Stimulated activated CD8-positive, alpha-beta memory T cell treated with anti-CD3 and anti-CD28 coated beads, Interleukin-15, amount 100 ng/mL, for 1 hour (primary cell): Measurements from ENCODE around the gene PTPRG.
"Not testable (repeated sequence)": the region's sequence is repeated elsewhere in the genome, so short reads cannot be mapped to it uniquely, and the experiment has no call there.

Experiments used
- DNase-seq: peaks from one replicate; pipeline ENCODE4 v3.0.0-alpha.2; 2020; ENCODE audit warnings: low read depth

Gene PTPRG

DNA sequence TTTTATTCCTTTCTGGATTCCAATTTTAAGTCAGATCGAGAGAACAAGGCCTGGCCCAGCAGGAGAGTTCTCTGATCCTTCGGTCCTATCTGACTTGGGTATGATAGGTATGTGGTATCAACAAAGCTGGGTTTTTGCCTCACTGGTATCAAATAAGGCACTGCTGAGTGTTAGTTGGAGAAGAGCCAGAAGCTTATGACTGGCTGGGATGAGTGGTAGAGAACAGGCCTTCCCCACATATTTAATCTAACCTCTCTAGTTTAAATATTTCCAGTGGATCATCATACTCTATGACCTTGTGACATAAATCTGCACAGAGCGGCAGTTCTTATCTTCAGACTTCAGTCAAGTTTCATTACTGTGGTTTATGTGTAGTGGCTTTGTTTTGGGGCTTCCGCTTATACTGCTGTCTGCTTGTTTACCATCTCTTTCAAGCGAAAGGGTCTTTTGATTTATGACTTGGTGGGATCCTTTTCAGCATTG, 164.5 kb downstream of the PTPRG start:
- no peak for DNase-seq

DNA sequence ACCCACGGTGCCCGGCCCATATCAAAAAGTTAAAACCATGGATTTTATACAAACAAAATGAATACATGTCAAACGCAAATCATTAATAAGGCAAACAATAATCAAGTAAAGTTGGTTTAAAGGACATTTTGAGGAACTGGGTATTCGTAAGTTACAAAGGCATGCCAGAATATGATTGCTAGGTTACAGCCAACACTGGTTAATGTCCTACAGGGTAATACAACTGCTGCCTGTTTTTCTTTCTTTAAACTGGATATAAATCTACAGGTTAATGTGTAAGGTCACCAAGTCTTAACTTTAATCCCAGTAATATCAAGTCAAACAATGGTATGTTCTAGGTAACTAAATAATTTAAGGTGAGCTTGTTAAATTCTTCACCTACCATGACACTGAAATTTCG, 166.1 kb downstream of the PTPRG start:
- no peak for DNase-seq

DNA sequence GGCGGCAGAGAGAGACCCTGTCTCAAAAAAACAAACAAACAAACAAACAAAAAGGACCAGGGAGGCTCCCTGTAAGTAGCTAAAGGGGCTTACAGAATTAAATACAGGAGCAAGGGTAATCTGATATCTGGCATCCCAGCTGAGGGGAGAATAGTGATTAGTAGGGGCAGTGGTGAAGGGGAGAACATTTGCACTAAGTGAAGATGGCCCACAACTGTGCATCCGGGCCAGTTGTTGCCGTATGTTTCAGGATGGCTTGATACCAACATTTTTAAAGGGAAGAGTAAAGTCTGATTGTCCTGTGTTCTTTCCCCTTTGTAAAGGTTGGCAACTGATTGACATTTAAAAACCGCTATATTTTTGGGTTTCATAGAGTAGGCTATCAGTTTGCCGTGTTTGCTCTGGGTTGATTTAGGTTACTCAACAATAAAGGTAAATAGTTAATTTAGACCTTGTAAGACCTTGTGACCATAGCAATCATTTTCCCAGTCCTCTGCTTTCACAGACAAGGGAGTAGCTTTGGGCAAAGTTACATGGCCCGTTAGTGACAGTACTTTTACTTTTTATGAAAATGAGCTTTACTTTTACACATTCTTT, 167.8 kb downstream of the PTPRG start:
- DNase-seq, result no peak

DNA sequence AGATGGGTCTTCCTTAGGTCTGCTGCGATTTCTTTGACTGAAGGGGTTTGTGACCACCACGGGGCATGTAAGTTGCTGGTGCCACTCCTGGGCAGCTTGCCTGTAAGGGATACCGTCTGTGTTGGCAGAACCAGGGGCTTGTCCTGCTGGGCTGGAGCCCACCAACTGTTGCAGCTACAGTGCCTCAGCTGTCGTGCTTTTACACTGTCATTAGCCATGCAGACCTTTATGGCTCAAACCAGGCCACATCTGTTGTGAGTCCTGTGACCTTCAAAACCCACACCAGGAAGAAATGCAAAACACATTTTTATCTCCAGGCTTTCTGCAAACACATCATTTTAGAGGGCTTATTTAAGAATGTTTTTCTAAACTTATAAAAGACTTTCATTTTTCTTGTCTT, 168.7 kb downstream of the PTPRG start:
- no peak for DNase-seq

DNA sequence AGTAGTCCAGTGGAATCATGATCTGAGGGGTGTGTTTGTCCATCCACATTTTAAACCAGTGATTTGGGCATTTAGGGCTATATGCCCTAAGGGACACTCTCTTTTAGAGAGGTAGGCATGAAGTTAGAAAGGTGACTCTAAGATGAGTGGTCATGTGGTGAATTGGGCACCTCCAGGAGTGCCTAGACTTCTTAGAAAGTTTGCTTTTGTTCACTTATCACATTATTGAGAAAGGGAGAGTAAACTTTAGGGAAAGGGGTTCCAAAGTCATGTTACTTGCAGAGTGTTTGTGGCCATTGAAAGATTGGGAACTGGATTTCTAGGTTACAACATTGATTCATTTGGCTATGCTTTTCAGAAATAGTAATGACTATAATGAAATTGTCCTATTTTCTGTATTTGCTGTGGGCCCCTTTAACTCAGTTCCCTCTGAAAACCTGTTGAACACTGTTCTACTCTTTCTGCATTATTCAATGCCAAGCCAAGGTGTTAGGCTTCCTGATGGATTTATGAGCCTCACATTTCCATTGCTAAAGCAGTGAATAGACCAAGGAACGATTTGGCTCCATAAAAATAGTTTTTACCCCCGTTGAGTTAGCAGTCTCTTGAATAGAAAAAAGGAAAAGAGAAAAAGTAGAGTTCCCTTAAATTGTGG, 169.3 kb downstream of the PTPRG start:
- DNase-seq, result no peak

DNA sequence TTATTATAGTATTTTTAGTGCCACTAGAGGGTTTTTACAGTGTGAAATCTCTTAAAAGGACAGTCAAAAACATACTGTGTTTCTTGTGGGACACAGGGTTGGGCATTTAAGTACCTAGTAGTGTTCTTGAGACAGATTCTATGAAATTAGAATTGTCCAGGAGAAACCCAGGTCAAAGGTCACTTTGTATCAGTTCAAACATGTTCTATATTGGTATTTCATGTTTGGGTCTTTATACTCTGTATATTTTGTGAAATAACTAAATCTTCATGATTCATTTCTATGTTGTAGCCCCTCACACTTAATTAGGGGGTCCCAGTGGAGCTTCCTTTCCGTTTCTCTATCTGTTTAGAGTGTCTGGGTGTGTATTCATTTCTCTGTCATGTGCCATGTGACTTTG, 171.6 kb downstream of the PTPRG start:
- no peak for DNase-seq

DNA sequence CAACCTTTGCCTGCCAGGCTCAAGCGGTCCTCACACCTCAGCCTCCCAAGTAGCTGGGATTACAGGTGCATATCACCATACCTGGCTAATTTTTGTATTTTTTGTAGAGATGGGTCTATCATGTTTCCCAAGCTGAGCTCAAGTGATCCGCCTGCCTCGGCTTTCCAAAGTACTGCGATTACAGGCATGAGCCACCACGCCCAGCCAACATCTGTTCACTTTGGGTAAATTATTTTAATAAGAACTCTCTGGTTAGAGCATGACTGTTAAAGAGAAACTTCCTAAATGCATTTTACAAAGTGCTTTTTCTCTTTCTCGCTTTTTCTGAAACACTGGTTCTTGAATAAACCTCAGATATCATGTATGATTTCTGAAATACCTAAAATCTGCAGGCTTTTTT, 172.5 kb downstream of the PTPRG start:
- no peak for DNase-seq

DNA sequence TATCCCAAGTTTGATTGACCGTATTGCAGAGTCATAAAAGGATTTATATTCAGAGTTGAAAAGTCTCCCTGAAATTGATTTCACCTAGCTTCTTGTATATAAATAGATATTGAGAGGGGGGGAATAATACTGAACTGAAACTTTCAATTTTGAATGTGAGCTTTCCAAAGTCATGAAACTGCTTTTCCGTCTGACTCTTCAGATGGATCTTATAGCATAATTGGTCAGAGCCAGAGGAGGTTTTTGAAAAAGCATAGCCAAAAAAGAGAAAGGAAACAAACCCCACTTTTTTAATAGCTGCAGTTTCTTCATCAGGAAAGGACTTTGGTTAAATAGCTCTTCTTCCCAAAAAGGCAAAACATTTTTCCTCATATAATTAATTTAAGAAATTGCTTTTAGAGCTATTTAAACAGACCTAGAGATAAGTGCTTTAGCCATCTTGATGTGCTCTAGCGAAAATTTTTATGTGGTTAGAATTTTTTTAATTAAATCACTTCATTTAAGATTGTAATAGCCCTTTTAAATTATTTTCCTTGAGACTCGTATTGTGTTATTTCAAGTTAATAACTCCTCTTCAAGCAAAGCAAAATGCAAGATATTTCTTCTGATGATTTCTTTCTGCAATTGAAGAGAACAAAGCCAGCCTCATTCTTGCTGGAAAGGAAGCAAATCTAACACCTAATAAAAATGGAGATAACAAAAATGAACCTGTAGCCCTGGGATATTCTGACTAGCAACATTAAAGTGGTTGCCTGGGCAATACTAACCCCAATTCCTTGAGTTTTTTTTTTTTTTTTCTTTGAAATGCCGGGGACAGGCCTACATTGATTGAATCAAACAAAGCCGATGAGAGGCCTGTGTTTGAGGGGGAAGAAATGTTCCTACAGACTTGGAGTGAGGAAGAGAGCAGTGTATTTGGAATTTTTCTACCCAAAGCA, 173.6 kb downstream of the PTPRG start:
- DNase-seq, result no peak

DNA sequence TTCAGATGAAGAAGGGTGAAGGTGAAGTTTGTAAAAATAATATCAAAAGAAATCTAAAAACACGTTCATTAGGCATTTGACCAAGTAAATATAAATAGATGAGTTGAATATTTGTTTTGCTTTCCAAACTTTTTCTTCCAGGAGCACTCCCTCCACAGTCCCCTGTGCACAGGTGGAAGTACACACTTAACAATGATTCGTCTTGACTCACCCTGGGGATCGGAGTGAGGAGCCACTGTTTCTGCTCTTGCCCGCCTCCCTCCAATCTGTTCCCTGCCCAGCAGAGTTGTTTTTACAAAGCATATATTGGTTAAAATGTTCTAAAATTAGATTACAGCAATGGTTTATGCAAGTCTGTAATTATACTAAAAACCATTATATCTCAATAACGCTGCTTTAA, 175.1 kb downstream of the PTPRG start:
- no peak for DNase-seq

DNA sequence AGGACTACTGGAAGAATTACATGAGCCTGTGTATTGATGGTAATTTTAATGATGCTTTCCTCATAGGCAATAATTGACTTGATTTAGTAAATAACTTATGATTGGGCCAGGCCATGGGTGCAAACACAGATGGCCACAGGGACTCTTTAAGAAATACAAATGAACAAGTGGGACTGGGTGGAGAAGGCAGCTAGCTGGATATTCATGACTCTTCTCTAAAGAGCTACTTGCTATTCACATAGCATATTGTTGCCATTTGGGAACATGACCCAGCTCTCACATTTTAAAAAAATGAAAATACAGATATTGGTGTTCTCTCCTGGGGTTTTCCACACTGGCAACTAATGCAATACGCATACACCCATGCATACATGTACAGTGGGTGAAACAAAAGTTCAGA, 178.3 kb downstream of the PTPRG start:
- DNase-seq, result no peak

DNA sequence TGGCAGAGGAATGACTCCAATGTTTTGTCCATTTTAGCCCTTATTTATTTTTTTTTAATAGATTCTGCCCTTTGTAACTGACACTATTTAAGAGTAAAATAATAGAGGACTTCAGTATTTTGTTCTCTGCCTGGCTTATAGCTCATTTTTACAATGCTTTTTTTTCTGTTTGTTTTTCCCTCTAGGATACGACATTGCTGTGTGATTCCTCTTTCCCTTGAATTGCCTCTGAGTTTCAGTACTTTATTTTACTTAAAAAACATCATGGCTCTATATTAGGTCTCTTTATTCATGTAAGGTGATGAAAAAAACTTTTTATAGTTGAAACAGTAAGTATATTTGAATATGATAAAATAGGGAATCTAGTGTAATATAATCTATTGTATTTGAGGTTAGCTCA, 179.1 kb downstream of the PTPRG start:
- no peak for DNase-seq

DNA sequence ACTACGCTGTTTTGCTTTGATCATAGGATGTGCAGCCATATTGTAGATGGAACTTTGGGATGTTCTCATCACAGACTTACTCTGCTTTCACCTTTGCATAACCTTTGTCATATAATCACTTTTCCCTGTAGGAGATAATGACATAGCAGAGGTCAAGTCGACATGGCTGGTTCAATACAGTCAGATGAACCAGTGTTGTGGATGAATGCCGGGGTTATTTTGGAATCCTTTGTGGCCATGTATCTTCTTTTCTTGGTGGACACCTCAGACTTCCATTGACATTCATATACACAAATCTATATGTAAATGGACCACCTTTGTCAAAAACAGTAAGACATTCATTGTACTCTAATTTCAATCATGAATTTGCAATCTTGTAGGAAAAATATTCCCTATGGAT, 180.2 kb downstream of the PTPRG start:
- DNase-seq, result no peak

DNA sequence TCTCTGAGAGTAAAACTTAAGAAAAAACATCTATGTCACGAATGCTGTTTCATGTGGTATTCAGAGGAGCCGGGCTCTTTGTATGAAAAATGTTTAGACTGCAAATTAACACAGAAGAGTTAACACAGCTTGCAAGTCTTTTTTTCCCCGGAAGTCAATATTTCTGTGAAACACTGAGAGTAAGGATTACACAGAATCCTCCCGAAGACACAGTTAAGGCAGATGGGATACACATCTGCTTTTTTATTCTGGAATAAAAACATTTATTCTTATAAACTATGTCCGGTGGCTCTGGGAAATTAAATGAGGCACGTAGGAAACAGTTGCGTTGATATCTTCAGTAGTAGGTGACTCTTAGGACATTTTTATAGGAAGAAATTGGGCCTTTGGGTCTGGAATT, 180.6 kb downstream of the PTPRG start:
- no peak for DNase-seq

DNA sequence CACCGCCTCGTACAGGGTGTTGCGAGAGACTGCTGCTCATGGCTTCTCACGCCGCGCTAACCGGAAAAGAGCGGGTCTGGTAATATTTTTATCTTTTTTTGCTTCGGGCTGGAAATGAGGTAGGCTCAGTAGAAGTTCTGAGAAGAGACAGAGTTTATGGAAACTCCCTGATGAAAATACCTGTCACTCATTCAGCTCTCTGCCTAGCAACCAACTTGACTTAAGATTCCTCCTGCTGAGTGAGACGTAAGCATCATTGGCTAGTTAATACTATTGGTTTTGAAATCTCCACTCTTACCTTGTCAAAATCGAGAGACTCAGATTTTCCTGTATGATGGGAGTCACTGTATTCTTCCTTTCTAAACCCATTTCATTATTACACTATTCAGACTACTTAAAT, 181.7 kb downstream of the PTPRG start:
- no peak for DNase-seq

DNA sequence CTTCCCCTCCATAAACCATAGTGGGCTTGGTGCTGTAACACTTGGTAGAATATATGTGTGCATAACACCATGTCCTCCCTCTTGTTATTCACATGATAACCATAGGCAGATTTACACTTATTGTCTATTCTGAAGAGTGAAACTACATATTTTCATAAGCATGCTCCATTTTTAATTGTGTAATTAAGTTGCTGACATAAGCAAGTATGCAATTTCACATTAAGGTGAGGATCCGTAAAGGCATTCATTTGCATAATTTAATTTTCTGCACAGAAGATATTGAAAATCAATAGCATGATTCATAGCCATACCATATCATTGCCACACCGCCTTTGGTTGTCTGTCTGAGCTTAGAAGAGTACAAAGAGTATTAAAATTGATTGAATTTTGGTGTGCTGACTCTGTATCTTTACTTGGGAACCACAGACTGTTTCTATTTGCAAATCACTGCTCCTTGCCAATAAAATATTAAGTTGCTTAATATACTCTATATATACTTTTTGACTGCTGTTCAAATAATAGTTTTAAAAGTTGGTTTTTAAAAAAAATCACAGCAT, 182.4 kb downstream of the PTPRG start:
- no peak for DNase-seq

DNA sequence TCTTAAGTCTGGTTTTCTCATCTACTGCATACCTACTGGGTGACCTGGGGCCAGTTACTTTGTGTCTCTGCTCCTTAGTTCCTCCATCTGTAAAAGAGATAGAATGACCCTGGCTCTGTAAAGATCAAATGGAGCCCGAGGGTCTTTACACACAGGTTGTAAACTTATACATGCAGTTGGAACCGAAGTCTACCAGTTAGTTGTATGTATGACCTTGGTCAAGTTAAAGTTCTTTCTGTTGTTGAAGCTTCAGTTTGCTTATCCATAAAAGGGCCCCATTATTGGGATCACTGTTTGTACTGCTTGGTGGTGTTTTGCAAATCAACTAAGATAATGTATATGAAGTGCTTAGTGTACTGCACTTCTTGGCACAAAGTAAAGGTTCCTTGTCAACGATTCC, 186.9 kb downstream of the PTPRG start:
- DNase-seq, result no peak

DNA sequence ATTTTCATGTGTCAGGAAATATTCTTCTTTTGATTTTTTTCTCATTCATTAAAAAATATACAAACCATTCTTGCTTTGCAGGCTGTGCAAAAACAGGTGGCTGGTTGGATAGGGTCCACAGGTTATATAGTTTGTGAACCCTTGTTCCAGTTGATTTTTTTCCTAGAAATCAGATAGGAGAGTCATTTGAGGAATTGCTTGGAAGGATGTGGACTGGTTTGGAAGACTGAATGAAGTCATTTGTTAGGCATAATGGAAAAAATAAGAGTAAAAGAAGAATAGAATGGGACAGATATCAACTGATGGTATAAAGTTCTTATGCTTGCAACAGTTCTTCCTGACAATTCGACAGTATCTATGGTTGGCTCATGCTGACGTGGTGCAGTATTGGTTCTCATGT, 189.4 kb downstream of the PTPRG start:
- no peak for DNase-seq

DNA sequence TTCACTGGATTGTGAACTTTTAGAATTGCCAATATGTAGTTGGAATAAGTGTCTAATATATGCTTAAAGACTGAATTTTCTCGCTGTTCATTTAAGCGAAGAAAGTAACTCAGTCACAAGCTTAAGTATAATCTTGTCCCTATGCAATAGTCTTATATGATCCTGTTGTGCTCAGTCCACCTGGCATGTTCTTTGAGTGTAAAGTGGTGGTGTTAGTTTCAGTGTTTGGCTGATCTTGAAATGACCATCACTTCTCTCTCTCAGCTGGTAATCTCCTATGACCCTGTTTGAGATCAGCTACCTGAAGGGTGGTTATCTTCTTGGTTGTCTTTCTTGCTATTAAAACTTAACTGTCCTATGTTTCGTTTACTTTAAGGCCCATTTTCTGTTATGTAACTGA, 197.5 kb downstream of the PTPRG start:
- DNase-seq, result no peak

DNA sequence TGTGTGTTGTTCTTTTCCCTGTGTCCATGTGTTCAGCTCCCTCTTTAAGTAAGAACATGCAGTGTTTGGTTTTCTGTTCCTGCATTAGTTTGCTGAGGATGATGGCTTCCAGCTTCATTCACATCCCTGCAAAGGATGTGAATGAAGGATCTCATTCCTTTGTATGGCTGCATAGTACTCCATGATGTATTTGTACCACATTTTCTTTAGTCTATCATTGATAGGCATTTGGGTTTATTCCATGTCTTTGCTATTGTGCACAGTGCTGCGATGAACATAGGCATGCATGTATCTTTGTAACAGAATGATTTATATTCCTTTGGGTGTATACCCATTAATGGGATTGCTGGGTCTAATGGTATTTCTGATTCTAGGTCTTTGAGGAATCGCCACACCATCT, 199.4 kb downstream of the PTPRG start:
- not testable (repeated sequence) for DNase-seq

DNA sequence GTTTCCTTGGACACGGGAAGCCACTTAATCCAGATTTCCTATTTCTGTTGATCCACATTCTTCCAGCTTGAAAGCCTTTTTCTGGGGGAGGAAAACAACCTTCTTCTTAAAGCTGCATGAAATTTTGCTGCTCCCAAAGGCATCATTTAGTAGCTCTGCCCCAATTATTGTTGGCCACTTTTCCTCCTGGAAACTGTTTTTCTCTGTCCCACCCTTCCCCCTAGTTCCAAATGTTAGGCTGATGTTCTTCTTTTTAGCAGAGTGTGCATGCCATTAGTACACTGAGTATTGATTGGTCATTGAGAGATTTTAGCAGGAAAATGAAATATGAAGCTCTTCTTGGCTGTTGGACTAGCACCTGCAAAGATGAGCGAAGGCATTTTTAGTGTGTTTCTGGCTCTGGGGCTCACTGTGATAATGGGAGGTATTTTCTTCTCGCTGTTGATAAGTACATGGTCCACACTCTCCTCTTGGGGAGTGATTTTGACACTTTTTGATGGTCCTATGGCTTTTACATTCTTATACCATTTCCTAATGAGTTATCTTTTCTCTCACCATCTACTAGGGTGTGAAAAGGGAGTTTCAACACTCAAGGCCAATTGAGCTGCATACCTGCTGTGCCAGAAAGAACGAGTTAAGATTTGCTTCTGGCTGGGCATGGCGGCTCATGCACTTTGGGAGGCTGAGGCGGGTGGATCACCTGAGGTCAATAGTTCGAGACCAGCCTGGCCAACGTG, 200.5 kb downstream of the PTPRG start:
- no peak for DNase-seq

DNA sequence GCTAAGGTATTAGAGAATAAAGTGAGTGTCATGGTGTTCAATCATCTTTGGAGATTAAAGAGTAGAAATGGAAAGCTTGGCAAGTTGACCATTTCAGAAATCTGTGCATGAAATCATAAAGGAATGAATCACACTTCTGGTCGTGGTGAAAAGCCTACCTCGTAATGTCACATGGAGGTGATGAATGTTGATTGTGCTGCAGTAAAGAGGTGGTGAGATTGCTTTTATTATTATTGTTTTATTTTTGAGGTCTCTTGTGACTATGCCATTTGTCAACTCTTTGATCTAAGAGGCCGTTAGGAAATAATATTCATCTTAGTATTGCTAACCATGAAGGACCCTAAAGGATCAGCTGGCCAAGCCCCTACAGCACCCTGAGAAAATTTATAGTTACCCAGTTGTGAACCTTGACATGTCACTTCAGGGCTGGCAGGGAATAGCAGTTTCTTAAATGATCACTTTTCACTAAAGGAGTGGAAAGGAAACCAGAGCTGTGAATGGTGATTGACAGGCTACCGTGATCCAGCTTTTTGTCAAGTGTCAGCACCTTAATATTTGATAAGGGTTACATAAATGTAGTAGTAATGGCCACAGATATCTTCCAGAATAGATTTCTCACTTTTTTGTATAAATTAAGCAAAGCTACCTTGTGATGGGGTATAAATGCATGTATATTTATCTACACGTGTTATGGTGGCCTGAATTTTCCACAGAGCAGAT, 203.9 kb downstream of the PTPRG start:
- no peak for DNase-seq
